WI38 (cell line): ENCODE data around the gene SPIB.
"Not testable (repeated sequence)": the region's sequence is repeated elsewhere in the genome, so short reads cannot be mapped to it uniquely, and the experiment has no call there.

ENCODE experiments used
- H3K4me3 ChIP-seq: 2 replicates; pipeline ENCODE4 v1.5.1; 2011; ENCODE audit warnings: low read depth, mild to moderate bottlenecking, control low read depth, low read length
- CTCF ChIP-seq: IDR thresholded peaks from 2 replicates; pipeline ENCODE4 v1.5.1; 2012; ENCODE audit warnings: low read depth, mild to moderate bottlenecking, control low read depth, low read length

SPIB gene

GRCh38 chr19:50383852-50384684 is 34.7 kb upstream of the SPIB start, which contains the start of gene POLD1:
POLD1 (plus strand) TSS chr19:50384347; CDS start chr19:50398852, 14,505 bp downstream.
- peak within 1 kb of the TSS; percentile 65 for H3K4me3 ChIP-seq
- no peak for TF ChIP-seq CTCF

- H3K4me3 ChIP-seq: peak overlapping the region; percentile 65
- TF ChIP-seq CTCF: no peak
Observed at GRCh38 chr19:50384685-50385535, 33.8 kb upstream of the SPIB start.

GRCh38 chr19:50387176-50387867 is 31.4 kb upstream of the SPIB start:
- no peak for TF ChIP-seq CTCF
- H3K4me3 ChIP-seq: no peak overlapping the region

GRCh38 chr19:50387868-50388245 is 30.9 kb upstream of the SPIB start:
- no peak for TF ChIP-seq CTCF

GRCh38 chr19:50390295-50390694 is 28.4 kb upstream of the SPIB start:
- not testable (repeated sequence) for H3K4me3 ChIP-seq

More at GRCh38 chr19:50387868-50388245, 30.9 kb upstream of the SPIB start:
- H3K4me3 ChIP-seq: no peak overlapping the region

GRCh38 chr19:50390952-50391351 is 27.8 kb upstream of the SPIB start:
- not testable (repeated sequence) for H3K4me3 ChIP-seq

GRCh38 chr19:50392759-50393158 is 26.0 kb upstream of the SPIB start:
- TF ChIP-seq CTCF: no peak
- no peak overlapping the region for H3K4me3 ChIP-seq

GRCh38 chr19:50393589-50393988 is 25.1 kb upstream of the SPIB start:
- TF ChIP-seq CTCF: no peak

More at GRCh38 chr19:50393589-50393988, 25.1 kb upstream of the SPIB start:
- no peak overlapping the region for H3K4me3 ChIP-seq
